Measurements from ENCODE around the gene FOXD4L5. TPM values are rescaled to one million over a fixed set of nuclear protein-coding genes. Genes with fewer than 3 reads are reported as not detected.
"Not testable (repeated sequence)": the region's sequence is repeated elsewhere in the genome, so short reads cannot be mapped to it uniquely, and the experiment has no call there.

The FOXD4L5 gene
- polyA plus RNA-seq (2013, experiment 1 of 2; ENCODE audit: insufficient read length): 0.06 TPM
- not detected for polyA plus RNA-seq (2013, experiment 2 of 2; ENCODE audit: insufficient read length)

- DNase-seq: not testable (repeated sequence)
Observed at GRCh38 chr9:65285109-65285508, at the start of gene FOXD4L5. Gene FOXD4L5 (minus strand): TSS chr9:65285209. CDS start chr9:65284377, 832 bp downstream.

- DNase-seq: not testable (repeated sequence)
Observed at GRCh38 chr9:65283943-65284342, 1.1 kb downstream of the FOXD4L5 start.

GRCh38 chr9:65282976-65283375 lies 2.0 kb downstream of the FOXD4L5 start:
- DNase-seq: not testable (repeated sequence)

All from fibroblast of skin of scalp (primary cell).